ENCODE measurements around the gene MYOM1.

Gene MYOM1

GRCh38 chr18:3233433-3234168, 13.8 kb upstream of the MYOM1 start:
- TF ChIP-seq CTCF (IDR thresholded peaks at IDR 0.05; ENCODE audit: insufficient read depth, low read depth, low read length, missing control alignments) = no peak
- no peak for DNase-seq (ENCODE audit: low read depth)
- H3K4me3 ChIP-seq (ENCODE audit: low read depth, low read length) = no peak overlapping the region

GRCh38 chr18:3233004-3233403, 13.2 kb upstream of the MYOM1 start:
- no peak overlapping the region for H3K4me3 ChIP-seq (ENCODE audit: low read depth, low read length)
- TF ChIP-seq CTCF (IDR thresholded peaks at IDR 0.05; ENCODE audit: insufficient read depth, low read depth, low read length, missing control alignments) = no peak
- DNase-seq (ENCODE audit: low read depth) = no peak

- TF ChIP-seq CTCF (IDR thresholded peaks at IDR 0.05; ENCODE audit: insufficient read depth, low read depth, low read length, missing control alignments) = no peak
- H3K4me3 ChIP-seq (ENCODE audit: low read depth, low read length) = no peak overlapping the region
- DNase-seq (ENCODE audit: low read depth) = no peak
These were observed 10.9 kb upstream of the MYOM1 start for GRCh38 chr18:3230401-3231334.

- DNase-seq (ENCODE audit: low read depth) = no peak
- H3K4me3 ChIP-seq (ENCODE audit: low read depth, low read length) = no peak overlapping the region
- no peak for TF ChIP-seq CTCF (IDR thresholded peaks at IDR 0.05; ENCODE audit: insufficient read depth, low read depth, low read length, missing control alignments)
These were observed 6.3 kb upstream of the MYOM1 start for GRCh38 chr18:3226048-3226447.

GRCh38 chr18:3225588-3225987, 5.8 kb upstream of the MYOM1 start:
- H3K4me3 ChIP-seq (ENCODE audit: low read depth, low read length) = no peak overlapping the region
- no peak for TF ChIP-seq CTCF (IDR thresholded peaks at IDR 0.05; ENCODE audit: insufficient read depth, low read depth, low read length, missing control alignments)
- DNase-seq (ENCODE audit: low read depth) = no peak

GRCh38 chr18:3224223-3224622, 4.5 kb upstream of the MYOM1 start:
- no peak for DNase-seq (ENCODE audit: low read depth)
- no peak for TF ChIP-seq CTCF (IDR thresholded peaks at IDR 0.05; ENCODE audit: insufficient read depth, low read depth, low read length, missing control alignments)
- no peak overlapping the region for H3K4me3 ChIP-seq (ENCODE audit: low read depth, low read length)
